Islet of Langerhans (tissue), 1 donor: ENCODE data around the gene SMARCAL1.
A peak's percentile ranks its signal among the peaks of the same experiment; 100 is the strongest.

ENCODE experiments used
- FAIRE-seq: peaks from one replicate; lab custom pipeline; 2011; peaks lifted over from hg19 to GRCh38; lab: Jason Lieb, UNC

SMARCAL1 gene

DNA sequence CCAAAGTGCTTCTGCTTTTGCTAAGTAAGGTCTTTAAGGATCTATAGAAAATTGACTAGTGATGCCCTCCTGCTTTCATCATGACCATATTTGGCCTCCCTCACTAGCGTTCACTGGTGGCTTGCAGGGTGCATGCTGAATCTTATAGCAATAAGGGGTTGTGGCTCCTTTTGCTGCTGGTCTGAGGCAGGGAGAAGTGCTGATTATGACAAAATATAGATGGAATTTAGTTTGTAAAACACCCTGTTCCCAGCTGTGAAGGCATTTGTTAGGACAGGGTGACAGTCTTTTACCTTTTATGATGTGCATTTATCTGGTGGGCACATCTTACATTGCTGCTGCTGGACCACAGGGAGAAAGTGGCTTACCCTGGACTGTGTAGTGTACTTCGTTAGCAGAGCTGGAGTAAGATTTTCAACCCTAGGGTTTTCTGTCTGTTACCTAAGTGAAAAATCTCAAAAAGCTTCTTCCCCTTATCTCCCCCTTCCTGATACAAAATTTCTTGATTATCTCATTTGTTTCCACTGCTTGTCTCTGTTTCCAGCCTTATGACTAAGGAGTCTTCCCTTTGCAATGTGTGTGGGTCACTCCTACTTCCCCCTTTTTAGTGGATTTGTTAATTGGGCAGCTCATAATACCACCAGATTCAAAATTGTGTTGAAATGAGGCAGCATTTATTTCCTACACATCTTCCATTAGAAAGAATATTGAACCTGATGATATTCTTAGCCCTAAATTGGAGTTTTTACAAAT is 65.2 kb downstream of the SMARCAL1 start:
- no peak for FAIRE-seq

DNA sequence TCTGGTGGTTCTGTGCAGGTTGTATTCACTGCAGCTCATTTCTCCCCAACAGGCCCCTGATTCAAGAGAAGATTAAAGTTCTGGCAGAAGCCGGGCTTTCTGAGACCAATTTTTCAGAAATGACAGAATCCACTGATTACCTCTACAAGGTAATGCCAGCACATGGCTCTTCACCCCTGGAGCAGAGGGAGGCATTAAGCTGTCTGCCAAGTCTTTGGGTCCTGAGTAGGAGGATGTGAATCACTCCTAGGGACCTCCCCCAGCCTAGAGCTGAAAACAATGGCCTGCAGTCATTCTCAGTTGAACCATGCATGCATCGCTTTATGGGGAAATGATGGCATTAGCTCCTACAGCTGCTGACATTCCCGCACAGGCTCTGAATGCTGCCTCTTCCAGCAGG is 65.9 kb downstream of the SMARCAL1 start:
- no peak for FAIRE-seq

DNA sequence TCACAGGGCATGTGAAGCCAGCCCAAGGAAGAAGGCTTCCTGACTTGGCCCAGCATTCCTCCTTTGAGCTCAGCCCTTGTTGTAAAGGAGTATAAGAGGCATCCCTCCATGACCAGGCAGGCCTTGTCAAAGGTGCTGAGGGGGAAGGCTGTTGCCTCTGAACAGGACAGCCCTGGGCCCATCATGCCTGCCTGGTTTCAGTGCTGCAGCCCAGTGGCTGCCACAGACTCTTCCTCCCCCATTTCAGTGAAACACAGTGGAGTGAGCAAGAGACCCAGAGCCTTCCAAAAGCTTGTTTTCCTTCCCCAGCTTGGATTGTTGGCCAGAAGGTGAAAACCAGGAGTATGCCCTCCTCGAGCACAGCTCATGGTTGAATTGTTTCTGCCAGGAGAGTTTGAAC is 66.5 kb downstream of the SMARCAL1 start:
- no peak for FAIRE-seq

DNA sequence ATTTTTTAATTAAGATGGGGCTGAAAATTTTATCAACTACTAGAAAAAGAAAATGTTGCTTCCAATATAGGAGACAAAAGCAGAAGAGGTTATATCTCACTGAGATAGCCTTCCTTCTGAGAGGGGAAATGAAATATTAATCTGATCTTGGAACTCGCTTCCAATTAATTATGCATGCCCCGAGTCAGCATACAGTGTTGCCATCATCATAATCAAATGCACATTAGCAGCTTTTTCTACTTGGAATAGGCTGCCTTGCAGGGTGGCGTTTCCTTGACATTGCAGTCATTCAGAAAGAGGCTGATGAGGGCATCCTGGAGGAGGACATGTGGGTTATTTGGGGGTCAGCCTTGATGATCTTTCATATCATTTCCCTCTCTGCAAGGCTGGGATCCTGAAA is 67.9 kb downstream of the SMARCAL1 start:
- FAIRE-seq, result no peak

DNA sequence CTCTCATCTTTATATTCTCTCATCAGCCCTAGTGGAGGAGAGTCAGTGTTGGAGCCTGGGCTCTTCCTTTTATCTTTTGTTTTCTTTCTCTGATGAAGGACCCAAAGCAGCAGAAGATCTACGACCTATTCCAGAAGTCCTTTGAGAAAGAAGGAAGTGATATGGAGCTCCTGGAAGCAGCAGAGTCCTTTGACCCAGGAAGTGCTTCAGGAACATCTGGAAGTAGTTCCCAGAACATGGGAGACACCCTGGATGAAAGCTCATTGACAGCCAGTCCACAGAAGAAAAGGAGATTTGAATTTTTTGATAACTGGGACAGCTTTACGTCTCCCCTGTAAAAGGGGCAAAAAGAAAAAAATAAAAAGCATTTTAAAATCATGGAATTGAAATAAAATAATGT is 70.4 kb downstream of the SMARCAL1 start:
- no peak for FAIRE-seq

DNA sequence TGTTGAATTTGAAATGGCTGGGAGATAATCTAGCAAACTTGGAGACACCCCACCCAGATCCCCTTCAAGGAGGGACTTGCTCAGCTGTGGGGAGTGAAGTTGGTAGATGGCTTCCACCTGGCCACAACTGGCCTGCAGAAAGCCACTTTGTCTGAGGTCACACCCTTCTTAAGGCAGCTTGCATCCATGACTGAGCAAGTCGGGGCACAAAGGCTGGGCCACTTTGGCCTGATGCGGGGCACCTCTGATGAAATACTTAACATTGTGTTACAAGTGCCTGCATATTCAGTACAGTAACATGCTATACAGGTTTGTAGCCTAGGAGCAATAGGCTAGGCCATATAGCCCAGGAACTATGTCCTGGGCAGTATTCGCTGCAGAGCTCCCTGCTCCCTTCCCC is 73.0 kb downstream of the SMARCAL1 start:
- no peak for FAIRE-seq

DNA sequence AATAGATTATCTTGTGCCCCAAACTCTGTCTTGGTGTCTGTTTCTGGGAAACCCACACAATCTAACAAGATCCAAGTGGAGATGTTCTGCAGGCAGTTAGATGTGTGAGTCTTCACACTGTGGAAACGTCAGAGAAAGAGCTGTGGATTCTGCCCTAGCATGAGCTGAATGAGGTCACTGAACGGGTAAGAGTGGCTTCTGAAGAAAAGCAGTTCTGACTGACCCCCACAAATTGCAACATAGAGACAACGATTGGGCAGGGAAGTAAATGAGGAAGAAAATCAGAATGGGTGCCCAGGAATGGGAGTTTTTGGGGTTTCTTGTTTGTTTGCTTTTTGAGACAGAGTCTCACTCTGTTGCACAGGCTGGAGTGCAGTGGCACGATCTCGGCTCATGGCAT is 73.5 kb downstream of the SMARCAL1 start:
- FAIRE-seq, result no peak

DNA sequence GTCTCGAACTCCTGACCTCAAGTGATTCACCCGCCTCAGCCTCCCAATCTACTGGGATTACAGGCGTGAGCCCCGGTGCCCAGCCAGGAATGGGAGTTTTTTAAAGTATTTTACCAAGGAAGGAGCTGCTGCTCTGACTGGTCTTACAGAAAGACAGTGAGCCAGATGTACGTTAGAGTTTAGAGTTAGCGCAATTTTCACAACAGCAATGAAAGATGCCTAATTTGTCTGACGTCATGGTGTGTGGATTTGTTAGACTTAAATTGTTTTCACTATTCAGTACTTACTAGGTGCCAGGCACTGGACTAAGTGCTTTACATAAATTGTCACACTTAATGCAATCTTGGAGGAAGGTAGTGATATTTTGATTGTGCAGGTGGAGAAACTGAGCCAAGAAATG is 74.0 kb downstream of the SMARCAL1 start:
- FAIRE-seq, result no peak

DNA sequence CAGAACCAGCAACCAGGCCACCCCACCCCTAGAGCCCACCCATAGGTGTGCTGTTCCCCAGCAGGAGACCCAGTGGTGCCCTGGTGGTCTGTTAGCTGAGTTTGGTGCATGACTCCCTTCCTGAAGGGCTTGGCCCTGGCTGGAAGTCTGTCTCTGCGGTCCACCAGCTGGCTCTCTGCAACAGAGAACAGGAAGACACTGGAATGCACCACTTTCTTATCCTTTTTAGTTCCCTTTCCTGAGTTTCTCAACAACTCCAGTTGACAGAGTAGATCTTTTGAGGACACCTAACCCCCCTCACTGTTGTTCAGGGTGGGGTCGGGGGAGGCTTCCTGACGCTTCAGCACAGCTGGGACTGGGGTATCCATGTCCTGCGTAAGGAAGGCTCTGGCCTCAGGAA is 74.4 kb downstream of the SMARCAL1 start:
- FAIRE-seq, result no peak

DNA sequence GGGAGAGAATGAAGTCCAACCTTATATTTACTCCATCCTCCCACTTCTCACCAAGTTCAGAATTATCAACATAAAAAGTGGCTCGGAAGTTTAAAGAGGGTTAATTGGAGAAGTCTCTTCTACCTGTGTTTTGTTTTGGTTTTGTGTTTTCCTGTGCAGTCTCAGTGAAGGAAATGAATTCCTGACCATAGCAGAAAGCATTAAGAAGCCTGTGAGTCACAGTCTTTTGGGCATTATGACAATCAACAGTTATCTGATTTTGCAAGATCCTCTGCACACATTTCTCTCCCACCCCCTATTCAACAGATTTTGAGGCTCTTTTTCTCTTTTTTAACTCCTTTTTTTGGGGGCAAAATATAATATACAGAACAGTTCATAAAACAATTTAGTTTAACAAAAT is 77.8 kb downstream of the SMARCAL1 start:
- no peak for FAIRE-seq

DNA sequence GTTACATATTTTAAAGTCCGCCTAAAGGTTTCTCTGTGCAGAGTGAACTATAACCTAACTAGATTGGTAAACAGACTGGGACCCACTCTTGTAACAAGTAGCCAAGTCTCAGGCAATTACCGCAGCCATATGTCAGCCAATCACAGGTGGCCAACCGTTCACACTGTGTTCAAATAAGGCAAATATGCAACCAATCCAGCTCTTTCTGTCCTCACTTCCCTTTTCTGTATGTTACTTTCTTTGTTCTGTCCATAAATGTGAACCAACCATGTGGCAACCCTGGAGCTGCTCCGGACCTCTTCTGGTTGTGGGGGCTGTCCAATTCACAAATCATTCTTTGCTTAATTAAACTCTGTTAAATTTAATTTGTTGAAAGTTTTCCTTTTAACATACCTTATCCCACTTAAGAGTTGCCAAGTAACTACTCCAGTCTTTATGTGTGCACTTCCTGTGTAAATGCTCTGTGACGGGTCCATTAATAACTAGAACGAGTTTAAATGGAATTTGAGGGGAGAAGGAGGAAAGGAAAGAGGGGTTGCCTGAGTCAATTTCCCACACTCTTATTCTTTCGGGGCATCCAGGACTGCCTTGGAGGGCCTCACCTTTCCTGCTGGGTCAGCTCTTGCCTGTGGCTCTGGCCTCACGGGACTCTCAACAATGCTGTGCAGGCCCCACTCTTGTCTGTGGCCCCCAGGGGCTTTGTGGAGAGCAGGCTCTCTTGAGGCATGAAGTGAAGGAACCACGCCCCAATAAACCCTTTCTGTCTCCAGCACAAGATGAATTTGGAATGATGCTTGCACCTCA is 79.7 kb downstream of the SMARCAL1 start:
- peak; percentile 30 for FAIRE-seq

DNA sequence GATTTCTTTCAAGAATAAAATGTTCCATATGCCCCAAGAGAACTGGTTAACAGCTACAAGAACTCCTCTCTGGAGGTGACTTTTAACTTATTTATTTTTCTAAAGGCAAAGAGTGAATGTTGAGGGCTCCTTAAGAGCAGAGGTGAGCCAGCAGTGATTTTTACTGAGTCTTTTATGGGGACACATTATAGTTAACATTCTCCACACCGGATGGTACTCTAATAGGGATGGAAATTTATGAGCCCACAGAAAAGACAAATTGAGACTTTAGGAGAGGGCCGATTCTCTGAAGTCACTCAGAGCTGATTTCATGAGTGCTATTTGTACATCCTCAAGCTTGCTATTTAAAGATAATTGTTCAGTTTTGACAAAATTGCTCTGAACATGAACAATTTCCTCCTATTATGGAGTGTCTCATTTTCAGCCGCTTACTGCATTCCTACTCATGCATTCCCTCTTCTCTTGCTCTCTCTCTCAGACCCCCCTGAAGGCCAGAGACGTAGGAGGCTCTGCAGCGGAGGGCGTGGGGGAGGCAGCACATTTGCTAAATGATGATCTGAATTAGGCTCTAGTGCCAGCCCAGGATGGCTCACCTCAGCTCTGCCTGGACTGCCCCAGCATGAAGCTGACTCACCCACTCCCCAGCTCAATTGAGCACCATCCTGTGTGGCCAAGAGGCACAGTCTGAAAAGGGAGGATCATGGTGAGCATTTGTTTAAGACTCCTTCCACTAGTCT is 80.5 kb downstream of the SMARCAL1 start:
- no peak for FAIRE-seq

DNA sequence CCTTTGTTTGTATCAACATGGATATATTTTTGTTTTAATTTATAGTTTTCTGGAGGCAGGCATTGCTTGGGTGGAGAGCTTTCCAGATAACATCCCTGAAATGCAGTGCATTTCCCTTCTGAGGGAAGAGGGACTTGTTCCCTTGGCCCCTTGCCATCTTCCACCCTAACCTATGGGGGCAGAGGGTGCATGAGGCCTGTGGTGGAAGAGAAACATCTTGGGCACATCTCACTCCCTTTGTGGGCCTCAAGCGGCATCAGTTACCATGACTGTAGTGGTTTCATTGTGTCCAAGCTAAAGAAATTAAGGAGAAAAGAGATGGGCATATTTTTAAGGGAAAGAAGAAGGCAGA is 81.0 kb downstream of the SMARCAL1 start:
- FAIRE-seq, result no peak

DNA sequence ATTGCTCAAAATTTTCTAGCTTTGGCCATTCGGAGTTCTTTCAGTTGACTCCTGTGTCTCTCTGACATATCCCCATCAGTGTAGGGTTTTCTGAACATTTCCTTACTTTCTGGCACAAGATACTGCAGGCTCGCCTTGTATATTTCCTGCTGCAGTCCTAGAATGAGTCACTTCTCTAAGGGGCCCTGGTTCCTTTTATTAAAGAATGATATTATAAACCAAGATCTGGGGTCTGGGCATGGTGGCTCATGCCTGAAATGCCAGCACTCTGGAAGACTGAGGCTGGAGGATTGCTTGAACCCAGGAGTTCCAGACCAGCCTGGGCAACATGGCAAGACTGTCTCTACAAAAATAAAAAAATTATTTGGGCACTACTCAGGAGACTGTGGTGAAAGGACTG is 83.4 kb downstream of the SMARCAL1 start:
- no peak for FAIRE-seq

DNA sequence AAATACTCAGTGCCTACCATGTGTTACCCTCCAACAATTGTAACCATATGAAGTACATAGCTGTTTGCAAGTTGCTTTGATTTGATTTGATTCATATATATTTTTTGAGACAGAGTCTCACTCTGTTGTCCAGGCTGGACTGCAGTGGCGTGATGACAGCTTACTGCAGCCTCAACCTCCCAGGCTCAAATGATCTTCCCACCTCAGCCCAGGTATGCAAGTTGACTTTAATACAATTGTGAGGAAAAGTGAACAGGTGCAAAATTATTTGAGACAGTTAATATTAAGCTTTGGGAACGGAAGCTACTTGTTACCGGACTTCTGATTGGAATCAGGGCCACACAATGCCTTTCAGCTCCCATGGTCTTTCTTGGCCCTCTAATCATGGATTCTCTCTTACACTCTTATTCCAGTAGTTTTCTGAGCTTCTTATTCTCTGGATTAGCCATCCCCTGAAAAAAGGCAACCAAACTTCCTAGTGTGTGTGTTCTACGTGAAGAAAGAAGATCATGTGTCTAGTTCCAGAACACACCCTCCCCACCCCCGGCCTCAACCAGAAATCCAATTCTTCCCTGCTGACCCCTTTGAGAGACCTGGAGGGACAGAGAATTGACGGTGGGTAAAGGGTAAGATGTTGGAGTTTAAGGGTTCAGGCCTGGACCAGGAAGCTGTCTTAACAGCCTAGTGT is 85.2 kb downstream of the SMARCAL1 start:
- no peak for FAIRE-seq

DNA sequence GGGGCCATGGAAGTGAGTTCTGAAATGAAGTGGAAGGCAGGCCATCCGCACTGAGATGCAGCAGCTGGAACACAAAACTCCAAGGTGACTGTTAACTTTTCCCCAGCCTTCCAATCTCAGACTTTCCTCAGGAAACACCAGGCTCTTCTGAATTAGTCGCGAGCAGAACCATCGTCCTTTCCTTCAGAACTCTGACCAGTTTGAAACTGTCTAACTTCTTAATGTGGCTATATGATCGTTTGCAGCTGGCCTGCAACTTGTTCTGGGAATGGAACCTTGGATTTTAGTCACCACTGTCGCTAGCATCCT is 85.7 kb downstream of the SMARCAL1 start:
- FAIRE-seq, result no peak

DNA sequence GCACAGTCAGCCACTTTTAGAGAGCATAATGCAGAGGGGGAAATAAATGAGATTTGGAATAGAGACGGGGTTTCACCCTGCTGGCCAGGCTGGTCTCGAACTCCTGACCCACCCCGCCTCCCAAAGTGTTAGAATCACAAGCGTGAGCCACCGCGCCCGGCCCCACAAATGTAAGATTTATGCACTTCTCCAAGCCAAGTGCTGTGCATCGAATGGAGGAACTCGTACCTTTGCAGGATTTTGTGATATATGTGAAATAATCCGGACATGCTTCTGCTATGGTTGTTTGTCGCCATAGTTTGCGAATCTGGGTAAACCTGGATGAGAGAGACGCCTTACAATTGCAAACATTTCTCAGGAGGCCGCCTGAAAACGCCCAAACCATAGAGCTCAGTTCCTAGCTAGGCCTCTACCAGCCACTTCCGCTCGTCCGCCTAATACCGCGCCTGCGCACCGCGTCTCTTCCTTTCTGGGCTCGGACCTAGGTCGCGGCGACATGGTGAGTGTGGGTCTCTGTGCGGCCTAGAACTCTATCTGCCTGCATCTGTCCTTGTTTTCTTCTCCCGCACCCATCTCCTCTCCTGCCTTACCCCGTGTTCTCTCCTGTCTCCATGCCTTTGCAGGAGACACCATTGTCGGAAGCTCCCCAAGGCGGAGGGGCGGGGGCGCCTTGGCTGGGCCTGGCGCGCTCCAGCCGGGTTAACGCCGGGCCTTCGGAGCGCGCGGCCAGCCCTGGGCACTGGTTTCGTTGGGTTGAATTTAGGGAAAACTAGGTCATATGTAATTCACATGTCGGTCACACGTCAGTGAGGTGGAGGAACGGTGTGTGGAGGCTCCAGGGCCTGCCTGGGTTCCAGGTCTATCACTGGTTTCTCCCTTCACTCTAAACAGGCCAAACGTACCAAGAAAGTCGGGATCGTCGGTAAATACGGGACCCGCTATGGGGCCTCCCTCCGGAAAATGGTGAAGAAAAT is 86.4 kb downstream of the SMARCAL1 start, which contains the start of gene RPL37A:
Gene RPL37A (plus strand): TSS at position 466 of the 974 bp plus-strand sequence. CDS start 31 bp downstream, at position 497.
- FAIRE-seq, result peak; percentile 47

DNA sequence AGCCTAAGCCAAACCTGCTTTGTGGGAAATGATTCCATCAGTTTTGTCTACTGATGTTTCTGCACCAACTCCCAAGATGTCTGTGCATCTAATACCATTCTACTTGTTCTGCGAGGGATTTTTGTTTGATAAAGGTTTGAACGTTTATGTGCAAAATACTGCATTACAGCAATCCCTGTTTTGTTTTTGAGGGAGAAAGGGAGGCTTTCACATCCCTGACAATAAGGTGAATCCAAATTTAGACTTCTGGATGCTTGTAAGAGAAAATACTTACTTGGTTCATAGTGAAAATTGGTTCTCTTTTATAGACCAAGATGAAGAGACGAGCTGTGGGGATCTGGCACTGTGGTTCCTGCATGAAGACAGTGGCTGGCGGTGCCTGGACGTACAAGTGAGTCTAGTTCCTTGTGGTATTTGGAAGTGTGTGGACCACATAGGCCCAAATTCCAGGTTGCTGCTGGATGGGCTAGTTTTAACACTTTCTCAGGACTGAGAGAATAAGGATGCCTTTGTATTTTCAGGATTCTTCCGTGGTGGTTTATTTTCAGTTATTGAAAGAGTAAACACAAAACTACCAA is 87.4 kb downstream of the SMARCAL1 start:
- FAIRE-seq, result no peak

DNA sequence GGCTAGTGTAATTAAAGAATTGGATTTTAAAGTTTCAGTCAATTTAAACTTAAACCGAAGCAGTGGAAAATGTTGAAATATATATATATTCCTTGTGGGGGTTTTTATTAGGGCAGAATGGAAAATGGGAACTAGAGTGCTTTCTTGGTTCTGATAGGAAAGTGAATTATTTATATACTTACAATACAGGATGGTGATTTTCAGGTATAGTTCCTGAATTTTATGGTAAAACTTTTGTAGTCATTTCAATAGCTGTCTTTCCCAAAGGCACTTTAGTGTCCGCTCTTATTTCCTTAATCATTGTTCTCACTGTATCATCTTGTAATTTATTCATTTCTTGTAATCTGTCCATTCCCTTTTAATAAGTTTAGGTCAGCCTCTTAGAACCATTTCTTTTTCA is 88.3 kb downstream of the SMARCAL1 start:
- FAIRE-seq, result no peak

DNA sequence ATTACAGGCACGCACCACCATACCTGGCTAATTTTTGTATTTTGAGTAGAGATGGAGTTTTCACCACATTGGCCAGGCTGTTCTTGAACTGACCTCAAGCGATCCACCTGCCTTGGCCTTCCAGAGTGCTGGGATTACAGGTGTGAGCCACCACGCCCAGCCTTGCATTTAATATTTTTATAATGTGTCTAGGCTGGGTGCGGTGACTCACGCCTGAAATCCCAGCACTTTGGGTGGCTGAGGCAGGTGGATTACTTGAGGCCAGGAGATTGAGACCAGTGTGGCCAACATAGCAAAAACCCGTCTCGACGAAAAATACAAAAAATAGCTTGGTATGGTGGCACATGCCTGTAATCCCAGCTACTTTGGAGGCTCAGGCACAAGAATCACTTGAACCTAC is 89.6 kb downstream of the SMARCAL1 start:
- FAIRE-seq, result no peak
